ENCODE data around the gene MRNIP. TPM values are rescaled to one million over a fixed set of nuclear protein-coding genes. Genes with fewer than 3 reads are reported as not detected.

The MRNIP gene
- total RNA-seq, 1 donor from 2014 or later, result 38.9 TPM

DNA sequence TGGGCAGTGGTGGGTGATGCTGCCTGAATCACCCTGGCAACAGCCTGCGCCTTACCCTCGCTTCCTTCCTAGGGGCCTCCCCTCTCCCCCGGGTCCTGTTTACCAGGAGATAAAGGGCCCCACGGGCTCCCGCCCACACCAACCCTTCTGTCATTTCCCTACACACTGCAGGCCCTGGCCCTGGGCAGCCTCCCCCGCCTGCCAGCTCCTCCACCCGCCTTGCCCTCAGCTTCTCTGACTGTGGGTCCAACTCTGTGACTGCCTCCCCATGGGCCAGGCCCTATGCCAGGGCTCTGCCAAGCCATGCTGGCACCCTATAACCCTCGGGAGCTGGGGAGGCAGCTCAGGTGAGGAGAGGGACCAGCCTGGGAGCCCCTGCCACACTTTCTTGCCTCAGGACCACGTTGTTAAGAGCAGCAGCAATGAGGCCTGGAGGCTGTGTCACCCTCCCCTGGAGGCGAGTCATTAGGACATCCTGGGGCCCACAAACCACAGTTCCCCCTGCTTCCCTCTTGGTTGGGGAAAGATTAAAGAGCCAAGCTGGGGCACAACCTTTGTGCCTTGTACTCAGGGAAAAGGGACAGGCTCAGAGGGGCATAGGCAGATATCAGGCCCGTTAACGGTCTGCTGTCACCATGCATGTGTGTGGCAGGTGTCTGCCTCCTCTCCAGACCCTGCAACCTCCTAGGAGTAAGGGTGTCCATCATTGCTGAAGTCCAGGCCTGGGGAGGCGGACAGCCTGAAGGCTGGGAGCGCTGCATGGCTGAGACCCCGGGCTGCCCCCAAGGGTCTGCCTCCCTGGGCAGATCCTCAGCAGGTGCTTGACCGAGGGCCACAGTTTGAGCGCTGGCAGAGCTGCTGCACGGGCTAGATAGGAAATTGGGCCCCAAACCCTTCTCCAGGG is 54.7 kb downstream of the MRNIP start:
- no peak for DNase-seq

DNA sequence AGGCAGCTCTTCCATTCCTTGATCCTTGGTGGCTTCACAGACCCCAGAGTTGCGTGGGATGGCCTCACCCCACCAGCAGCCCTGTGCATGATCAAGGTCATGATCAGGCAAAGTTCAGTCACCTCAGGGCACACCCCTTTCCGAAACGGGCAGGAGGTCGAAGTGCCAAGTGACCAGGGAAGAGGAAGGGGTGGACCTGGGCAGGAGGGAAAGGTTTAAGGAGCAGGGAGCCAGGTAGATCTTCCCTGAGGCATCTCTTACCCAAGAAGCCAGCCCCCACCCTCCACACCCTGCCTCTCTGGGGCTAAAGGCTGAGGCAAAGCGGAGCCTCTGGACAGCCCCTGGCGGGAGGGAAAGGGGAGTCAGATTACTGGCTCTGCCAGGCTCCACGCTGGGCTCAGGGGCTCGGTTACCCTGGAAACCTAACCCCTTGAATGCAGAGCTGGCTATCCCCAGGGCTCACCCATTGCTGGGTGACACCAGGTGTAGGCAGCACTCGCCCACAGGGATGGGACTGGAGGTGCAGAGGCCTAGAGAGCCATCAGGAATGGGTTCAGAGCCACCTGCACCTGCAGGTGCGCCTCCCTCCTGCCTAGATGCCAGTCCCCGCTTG is 55.6 kb downstream of the MRNIP start:
- no peak for DNase-seq

DNA sequence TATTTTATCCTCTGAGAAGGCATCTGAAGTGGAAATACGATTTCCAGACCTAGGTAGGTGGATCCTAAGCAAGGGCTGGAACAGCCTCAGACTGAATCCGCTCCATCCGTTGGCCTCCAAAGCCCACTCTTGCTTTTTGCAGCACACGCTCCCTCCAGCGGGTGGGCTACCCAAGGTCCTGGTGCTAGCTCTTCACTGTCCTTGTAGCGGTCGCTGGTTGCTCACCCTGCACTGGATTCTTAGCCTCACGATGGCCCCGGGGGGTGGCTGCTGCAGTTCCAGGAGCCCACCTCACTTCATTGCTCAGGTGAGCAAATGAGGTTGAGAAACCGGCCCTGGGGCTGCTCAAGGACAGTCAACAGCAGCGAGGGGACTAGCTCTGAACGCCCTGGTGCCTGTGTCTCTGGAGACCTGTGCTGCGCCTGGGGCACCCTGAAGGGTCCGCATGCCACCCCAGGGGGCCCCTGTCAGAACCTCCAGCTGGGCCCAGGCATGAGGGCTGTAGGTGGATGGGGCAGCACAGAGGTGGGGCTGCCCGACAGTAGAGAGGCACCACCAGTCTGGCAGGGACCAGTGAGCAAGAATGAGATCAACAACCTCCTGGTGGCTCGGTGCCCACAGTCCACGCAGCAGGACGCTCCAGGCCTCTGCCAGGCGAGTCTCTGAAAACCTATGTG is 56.3 kb downstream of the MRNIP start:
- no peak for DNase-seq

DNA sequence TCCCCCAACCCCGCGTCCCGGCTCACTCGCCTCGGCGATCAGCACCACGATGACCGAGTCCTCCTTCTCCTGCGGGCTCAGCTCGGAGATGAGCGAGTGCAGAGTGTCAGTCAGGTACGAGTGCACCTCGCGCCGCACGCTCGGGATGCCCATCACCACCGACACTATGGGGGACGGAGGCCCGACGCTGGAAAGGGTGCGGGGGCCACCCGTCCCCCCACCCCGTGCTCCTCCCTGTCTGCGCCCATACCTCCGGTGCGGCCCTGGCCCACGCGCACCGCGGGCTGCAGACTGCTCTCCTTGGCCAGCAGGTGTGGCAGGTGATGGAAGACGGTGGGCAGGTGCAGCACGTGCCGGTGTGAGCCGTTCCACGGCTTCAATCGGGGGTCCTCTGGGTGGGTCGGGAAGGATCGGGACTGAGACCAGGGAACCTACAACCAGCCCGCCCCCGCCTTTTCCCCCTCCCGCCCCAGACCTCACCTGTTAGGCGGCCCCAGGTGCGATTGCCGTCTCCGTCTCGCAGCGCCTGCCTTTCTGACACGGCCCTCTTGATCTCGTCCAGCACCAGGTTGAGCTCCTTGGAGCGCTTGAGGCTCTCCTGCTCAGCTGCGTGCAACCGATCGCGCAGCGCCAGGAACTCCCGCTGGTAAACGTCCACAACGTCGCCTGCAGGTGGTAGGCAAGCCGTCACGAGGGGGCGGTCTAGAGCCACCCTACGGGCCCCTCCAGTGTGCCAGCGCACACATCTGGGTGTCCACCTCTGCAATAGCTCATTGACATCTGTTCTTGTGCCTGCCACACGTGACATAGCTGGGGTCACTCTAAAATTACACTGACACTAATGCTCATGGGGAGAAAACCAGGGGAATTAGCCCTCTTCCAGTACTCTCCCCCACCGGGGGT is 57.1 kb downstream of the MRNIP start:
- peak; percentile 77 for DNase-seq

DNA sequence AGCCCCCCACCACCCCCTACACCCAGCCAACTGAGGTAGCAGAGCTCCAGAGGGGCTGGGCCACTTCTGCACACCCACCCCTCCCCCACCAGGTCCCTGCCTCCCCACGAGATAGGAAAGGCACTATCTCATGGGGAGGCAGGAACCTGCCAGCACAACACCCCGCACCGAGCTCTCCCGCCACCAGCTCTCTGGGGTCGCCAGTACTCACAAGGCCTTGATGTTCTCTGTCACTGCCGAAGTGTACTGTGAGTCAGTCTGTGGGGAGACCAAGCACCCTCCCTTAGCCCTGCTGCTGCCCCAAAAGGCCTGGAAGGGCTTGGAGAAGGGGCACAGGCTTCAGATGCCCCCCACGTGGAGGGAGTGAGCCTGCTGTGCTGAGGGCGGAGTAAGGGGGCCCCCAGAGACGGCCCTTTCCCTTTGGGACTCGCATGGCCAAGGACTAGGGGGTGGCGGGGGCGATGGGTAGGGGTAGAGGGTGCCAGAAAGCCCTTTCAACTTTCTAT is 57.9 kb downstream of the MRNIP start:
- DNase-seq, result no peak

DNA sequence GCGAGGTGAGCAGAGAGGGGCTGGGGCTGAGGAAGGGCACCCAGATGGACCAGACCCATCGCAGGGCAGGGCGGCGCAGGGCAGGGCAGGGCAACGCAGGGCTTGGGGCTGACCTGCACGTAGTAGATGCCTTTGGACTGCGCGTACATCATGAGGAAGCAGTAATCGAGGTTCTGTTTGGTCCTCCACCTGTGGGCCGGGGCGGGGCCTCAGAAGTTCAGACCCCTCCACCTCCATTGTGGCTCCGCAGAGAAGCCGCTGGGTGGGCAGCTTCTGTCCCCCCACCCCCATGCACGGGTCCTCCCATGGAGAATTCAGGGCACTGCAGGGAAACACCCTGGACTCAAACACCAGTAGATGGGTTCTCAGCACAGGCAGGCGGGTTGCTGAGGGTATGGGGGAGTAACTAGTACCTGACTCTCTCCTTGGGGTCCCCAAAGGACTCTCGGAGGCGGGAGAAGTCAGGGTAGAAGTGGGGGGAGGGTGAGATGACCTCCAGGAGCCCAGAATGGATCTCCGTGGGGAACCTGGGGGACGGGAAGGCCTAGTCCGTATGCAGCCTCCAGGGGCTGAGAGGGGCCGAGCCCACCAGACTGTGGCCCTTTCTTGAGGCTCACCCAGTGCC is 58.4 kb downstream of the MRNIP start:
- no peak for DNase-seq

- DNase-seq, result no peak
Observed at GRCh38 chr5:179799644-179799973, 59.0 kb downstream of the MRNIP start.

DNA sequence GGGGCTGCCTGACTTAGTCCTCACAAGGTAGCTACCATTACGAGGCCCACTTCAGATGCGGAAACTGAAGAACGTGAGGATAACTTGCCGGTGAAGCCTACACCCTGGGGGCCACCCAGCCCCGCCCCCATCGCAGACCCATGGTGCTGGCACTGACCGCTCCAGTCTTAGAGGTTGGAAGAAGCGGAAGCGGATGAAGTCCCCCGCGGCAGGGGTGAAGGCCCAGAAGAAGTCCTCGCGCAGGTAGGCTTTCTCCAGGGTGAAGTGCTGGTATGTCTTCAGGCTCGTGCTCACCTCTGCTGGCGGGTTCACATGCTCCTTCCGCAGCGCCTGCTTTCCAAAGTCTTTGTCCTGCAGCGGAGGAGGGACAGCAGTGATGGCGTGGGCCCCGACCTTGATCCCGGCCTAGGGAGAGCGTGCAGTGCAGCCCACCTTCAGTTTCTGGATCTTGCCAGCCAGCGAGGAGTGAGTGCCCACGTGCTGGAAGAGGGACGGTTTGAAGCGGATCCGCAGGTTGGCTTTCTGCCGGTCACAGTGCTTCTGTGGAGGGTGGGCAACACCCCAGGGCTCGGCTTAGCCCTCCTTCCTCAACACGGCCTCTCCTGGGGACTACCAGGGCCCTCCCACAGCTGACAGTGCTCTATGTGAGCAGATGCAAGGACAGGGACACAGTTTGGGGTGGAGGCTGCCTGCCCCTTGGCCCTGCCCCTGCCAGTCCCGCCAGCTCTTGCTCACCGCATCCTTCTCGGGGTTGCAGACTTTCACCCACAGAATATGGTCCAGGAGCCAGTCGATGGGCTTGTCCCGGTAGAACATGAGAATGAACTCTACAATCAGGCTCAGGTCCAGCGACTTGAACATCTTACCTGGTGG is 59.6 kb downstream of the MRNIP start:
- DNase-seq, result no peak

GRCh38 chr5:179798144-179798770 is 60.4 kb downstream of the MRNIP start:
- no peak for DNase-seq

GRCh38 chr5:179797741-179798140 is 60.9 kb downstream of the MRNIP start:
- DNase-seq, result no peak

- no peak for DNase-seq
Observed at GRCh38 chr5:179796877-179797608, 61.6 kb downstream of the MRNIP start.

- DNase-seq, result peak; percentile 86
Observed at GRCh38 chr5:179795863-179796833, 62.5 kb downstream of the MRNIP start.

DNA sequence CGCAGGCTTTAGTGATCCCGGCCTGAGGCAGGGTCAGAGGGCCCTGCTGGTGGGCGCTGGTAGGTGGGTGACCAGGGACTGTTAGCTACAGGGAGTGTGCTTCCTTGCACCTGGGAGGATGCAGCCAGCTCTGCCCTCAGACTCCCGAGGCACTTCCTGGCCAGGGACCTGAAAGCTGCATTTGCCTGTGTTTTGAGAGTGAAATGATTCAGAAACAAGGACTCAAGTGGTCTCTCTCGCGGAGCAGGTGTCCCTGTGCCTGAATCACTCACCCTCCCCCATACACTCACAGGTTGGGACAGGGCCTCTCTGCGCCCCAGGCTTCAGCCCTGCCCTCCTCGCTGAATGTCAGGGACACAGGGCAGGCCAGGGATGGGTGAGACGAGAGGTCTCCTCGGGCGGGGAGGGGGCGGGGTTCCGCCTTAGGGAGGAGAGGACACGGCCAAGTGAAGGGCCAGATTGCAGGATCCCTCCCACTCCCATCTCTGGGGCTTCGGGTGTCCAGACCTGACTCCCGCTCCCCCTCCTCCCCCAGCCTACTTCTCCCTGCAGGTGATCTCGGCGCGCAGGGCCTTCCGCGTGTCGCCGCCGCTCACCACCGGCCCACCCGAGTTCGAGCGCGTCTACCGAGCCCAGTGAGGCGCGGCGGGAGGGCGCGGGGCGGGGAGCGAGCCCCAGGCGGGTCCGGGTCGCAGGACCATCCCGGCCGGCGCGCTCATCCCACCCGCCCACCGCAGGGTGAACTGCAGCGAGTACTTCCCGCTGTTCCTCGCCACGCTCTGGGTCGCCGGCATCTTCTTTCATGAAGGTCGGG is 63.4 kb downstream of the MRNIP start:
- peak; percentile 30 for DNase-seq

GRCh38 chr5:179794575-179794974 is 64.0 kb downstream of the MRNIP start:
- no peak for DNase-seq

GRCh38 chr5:179794171-179794570 is 64.4 kb downstream of the MRNIP start:
- DNase-seq, result no peak

DNA sequence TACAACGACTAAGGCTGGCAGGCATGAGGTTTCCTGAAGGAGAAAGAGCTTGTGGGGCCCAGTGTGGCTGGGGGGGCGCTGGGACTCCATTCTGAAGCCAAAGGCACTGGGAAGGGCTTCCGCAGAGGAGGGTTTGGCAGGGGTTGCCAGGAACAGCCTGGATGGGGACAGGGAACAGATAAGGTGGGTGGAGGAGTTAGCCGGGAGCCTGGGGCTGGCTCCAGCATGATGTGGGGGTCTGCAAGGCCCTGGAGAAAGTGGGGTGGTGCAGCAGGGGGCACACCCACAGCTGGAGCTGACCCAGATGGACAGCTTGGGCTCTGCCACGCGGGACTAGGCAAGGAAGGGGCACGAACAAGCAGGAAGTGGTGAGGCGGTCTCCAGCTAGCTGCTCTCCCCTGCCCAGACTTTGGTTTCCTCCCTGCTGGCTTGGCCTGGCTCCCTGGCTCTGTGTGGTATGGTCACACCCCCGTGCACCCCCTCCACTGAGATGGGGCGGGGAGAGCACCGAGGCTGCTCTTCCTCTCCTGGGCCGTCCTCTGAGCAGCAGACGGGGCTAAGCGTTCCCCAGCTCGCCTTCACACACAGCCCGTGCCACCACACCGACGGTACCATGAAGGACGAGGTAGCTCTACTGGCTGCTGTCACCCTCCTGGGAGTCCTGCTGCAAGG is 65.0 kb downstream of the MRNIP start, which contains the start of gene LTC4S:
Gene LTC4S (plus strand): TSS at position 519 of the 672 bp plus-strand sequence. CDS start 95 bp downstream, at position 614.
- peak; percentile 60 for DNase-seq

Measured in tongue (tissue), 2 donors.